NCI-H2029 (cell line): ENCODE results near the gene TMEM168.
"Not testable (repeated sequence)": the region's sequence is repeated elsewhere in the genome, so short reads cannot be mapped to it uniquely, and the experiment has no call there.

Source experiments
- DNase-seq: peaks from one replicate; lab custom pipeline; 2025; lab: John Stamatoyannopoulos, UW

TMEM168 gene

GRCh38 chr7:112781558-112781957 is 8.6 kb downstream of the TMEM168 start:
- DNase-seq = no peak

- DNase-seq = no peak
Observed at GRCh38 chr7:112781110-112781509, 9.1 kb downstream of the TMEM168 start.

GRCh38 chr7:112779667-112780066 is 10.5 kb downstream of the TMEM168 start:
- no peak for DNase-seq

- DNase-seq = no peak
Observed at GRCh38 chr7:112777406-112777805, 12.8 kb downstream of the TMEM168 start.

- DNase-seq = no peak
Observed at GRCh38 chr7:112771166-112771565, 19.0 kb downstream of the TMEM168 start.

- no peak for DNase-seq
Observed at GRCh38 chr7:112770051-112770450, 20.1 kb downstream of the TMEM168 start.

GRCh38 chr7:112765105-112765504 is 25.1 kb downstream of the TMEM168 start:
- no peak for DNase-seq

GRCh38 chr7:112763996-112764395 is 26.2 kb downstream of the TMEM168 start:
- DNase-seq = no peak

- no peak for DNase-seq
Observed at GRCh38 chr7:112763298-112763697, 26.9 kb downstream of the TMEM168 start.

- no peak for DNase-seq
Observed at GRCh38 chr7:112759905-112760304, 30.3 kb downstream of the TMEM168 start.

GRCh38 chr7:112757337-112757736 is 32.9 kb downstream of the TMEM168 start:
- no peak for DNase-seq

- no peak for DNase-seq
Observed at GRCh38 chr7:112753298-112753697, 36.9 kb downstream of the TMEM168 start.

- no peak for DNase-seq
Observed at GRCh38 chr7:112752576-112752975, 37.6 kb downstream of the TMEM168 start.

GRCh38 chr7:112749775-112750174 is 40.4 kb downstream of the TMEM168 start:
- no peak for DNase-seq

- DNase-seq = no peak
Observed at GRCh38 chr7:112748381-112748780, 41.8 kb downstream of the TMEM168 start.

- no peak for DNase-seq
Observed at GRCh38 chr7:112745635-112746034, 44.6 kb downstream of the TMEM168 start.

GRCh38 chr7:112744818-112745217 is 45.4 kb downstream of the TMEM168 start:
- DNase-seq = no peak

- no peak for DNase-seq
Observed at GRCh38 chr7:112743811-112744210, 46.4 kb downstream of the TMEM168 start.

GRCh38 chr7:112740667-112741066 is 49.5 kb downstream of the TMEM168 start:
- DNase-seq = no peak

GRCh38 chr7:112739436-112740180 is 50.6 kb downstream of the TMEM168 start:
- DNase-seq = no peak

GRCh38 chr7:112735261-112735660 is 54.9 kb downstream of the TMEM168 start:
- no peak for DNase-seq

- DNase-seq = not testable (repeated sequence)
Observed at GRCh38 chr7:112731324-112731723, 58.9 kb downstream of the TMEM168 start.

GRCh38 chr7:112726076-112726475 is 64.1 kb downstream of the TMEM168 start:
- DNase-seq = no peak

GRCh38 chr7:112723416-112723815 is 66.8 kb downstream of the TMEM168 start:
- DNase-seq = no peak
